ENCODE measurements around the gene RNU6-9. TPM values are rescaled to one million over a fixed set of nuclear protein-coding genes. Genes with fewer than 3 reads are reported as not detected.

RNU6-9 gene
- total RNA-seq, 1 donor, result not detected

DNA sequence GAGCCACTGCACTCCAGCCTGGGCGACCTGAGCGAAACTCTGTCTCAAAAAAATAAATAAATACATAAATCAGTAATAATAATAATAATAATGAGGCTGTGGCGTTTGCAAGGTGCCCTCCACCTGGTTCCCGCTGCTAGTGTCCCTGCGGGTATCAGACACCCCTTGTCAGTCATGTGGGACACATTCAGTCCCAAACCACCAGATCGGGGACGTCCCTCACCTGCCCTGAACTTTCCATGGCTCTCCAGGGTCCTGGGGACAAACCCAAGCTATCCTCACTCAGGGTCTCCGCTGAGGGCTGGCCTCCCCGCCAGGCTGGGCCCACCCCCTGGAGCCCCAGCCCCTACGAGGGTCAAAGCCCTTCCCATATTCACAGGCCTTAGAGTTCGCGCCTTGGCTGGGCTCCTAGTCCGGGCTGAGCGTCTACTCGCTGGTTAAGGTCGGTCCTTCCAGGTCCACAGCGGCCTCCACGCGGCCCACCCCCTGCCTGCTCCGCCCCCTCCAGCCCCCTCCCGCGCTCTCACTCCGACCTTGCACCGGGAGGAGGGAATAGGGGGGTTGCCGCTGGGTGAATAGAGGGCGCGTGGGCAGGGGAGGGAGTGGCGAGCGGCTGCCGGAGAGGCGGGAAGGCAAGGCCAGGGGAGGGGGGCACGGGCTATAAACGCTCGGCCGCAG is 23.5 kb downstream of the RNU6-9 start:
- TF ChIP-seq, protein P1, sequence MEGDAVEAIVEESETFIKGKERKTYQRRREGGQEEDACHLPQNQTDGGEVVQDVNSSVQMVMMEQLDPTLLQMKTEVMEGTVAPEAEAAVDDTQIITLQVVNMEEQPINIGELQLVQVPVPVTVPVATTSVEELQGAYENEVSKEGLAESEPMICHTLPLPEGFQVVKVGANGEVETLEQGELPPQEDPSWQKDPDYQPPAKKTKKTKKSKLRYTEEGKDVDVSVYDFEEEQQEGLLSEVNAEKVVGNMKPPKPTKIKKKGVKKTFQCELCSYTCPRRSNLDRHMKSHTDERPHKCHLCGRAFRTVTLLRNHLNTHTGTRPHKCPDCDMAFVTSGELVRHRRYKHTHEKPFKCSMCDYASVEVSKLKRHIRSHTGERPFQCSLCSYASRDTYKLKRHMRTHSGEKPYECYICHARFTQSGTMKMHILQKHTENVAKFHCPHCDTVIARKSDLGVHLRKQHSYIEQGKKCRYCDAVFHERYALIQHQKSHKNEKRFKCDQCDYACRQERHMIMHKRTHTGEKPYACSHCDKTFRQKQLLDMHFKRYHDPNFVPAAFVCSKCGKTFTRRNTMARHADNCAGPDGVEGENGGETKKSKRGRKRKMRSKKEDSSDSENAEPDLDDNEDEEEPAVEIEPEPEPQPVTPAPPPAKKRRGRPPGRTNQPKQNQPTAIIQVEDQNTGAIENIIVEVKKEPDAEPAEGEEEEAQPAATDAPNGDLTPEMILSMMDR (IDR thresholded peaks at IDR 0.05; ENCODE audit: insufficient read depth, low read depth, low read length), result no peak
- peak overlapping the region; percentile 21 for H3K4me3 ChIP-seq (ENCODE audit: low read depth, low read length)
- no peak for DNase-seq (ENCODE audit: low read depth)

DNA sequence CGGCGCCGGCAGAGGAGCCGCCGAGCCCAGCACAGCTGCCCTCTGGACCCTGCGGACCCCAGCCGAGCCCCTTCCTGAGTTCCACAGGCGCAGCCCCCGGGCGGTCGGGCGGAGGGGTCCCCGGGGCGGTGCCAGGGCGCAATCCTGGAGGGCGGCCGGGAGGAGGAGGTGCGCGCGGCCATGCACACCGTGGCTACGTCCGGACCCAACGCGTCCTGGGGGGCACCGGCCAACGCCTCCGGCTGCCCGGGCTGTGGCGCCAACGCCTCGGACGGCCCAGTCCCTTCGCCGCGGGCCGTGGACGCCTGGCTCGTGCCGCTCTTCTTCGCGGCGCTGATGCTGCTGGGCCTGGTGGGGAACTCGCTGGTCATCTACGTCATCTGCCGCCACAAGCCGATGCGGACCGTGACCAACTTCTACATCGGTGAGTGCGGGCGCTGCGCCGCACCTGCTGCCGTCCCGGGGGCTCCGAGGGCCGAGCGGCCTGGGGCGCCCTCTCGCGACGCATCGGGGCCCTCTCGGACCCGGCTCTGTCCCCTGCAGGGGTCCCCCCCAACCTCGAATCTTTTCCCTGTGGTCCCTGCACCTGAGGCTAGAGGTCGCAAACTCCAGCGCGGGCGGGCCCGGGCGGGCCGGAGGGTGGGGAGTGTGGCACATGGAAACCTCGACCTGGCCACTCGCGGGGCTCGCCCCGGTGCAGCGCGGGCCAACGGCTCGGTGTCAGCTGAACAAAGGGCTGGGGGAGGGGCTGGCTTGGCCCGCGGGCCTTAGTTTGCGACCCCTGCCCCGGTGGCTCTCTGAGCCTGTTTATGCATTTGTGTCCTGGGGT is 24.3 kb downstream of the RNU6-9 start, which contains the start of gene KISS1R:
TSS of gene KISS1R (plus strand) at position 11 of the 829 bp plus-strand sequence. CDS start at position 181, 170 bp downstream.
- peak within 1 kb of the TSS; percentile 21 for H3K4me3 ChIP-seq (ENCODE audit: low read depth, low read length)
- no peak for DNase-seq (ENCODE audit: low read depth)
- TF ChIP-seq, protein P1 (IDR thresholded peaks at IDR 0.05; ENCODE audit: insufficient read depth, low read depth, low read length), result peak; percentile 55

DNA sequence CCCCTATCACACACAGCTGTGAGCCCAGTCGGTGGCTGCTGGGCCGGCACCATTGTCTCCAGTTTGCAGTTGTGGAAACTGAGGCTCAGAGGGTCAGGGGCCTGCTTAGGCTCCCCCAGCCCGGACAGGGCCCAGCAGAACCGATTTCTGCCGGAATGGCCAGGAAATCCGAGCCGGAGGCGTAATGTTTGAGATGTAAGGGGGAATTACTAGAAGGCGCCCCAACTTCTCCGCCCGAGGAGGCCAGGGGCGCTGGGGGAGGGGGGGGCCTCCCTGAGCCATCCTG is 24.8 kb downstream of the RNU6-9 start:
- TF ChIP-seq, protein P1 (IDR thresholded peaks at IDR 0.05; ENCODE audit: insufficient read depth, low read depth, low read length), result no peak
- no peak for DNase-seq (ENCODE audit: low read depth)
- H3K4me3 ChIP-seq (ENCODE audit: low read depth, low read length), result no peak overlapping the region

DNA sequence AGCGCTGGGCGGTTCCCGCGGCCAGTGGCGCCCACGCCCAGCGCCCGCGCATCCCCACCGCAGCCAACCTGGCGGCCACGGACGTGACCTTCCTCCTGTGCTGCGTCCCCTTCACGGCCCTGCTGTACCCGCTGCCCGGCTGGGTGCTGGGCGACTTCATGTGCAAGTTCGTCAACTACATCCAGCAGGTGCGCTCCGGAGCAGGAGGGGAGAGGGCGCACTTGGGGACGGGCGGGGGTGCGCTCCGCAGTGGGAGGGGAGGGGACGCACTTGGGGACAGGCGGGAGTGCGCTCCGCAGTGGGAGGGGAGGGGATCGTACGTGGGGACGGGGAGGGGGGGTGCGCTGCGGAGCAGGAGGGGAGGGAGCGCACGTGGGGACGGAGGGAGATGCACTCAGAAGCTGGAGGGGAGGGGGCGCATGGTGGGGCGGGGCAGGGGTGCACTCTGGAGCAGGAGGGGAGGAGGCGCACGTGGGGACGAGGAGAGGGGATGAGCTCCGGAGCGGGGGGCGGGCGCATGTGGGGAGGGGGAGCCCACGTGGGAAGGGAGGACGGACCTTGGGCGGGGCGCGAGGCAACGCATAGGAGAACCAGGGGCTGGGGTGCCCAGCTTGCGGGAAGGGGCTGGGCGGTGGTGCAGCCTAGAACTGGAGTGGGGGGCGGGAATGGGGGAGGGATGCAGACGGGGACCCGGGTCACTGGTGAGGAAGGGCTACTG is 25.4 kb downstream of the RNU6-9 start:
- H3K4me3 ChIP-seq (ENCODE audit: low read depth, low read length), result no peak overlapping the region
- TF ChIP-seq, protein P1 (IDR thresholded peaks at IDR 0.05; ENCODE audit: insufficient read depth, low read depth, low read length), result no peak
- no peak for DNase-seq (ENCODE audit: low read depth)

DNA sequence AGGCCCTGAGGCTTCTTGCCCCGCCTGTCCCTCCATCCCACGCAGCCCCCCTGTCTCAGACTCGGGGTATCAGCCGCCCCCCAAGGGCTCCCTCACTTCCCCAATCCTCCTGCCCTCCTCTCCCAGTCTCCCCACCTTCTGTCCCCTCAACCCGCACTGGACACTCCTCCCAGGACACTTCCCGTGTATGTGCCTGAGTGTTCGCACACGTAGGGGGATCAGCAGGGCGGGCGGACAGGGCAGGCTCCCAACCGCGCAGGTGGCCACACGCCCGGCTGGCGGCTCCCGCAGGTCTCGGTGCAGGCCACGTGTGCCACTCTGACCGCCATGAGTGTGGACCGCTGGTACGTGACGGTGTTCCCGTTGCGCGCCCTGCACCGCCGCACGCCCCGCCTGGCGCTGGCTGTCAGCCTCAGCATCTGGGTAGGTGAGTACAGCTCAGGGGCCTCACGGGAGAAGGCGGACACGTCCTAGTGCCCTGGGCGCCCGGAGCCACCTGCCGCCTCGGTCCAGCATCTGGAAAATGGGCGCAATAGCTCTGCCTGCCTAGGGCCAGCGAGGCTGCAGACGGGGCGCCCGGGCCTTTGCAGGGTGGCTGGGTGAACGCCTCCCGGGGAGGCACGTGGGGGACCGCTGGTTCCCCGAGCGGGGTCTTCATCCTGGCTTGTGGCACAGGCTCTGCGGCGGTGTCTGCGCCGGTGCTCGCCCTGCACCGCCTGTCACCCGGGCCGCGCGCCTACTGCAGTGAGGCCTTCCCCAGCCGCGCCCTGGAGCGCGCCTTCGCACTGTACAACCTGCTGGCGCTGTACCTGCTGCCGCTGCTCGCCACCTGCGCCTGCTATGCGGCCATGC is 26.1 kb downstream of the RNU6-9 start:
- TF ChIP-seq, protein P1 (IDR thresholded peaks at IDR 0.05; ENCODE audit: insufficient read depth, low read depth, low read length), result no peak
- no peak for DNase-seq (ENCODE audit: low read depth)
- no peak overlapping the region for H3K4me3 ChIP-seq (ENCODE audit: low read depth, low read length)
